Skeletal muscle tissue (tissue), 4 donors: ENCODE measurements around the gene TBRG4. TPM values are rescaled to one million over a fixed set of nuclear protein-coding genes. Genes with fewer than 3 reads are reported as not detected.

Experiments used
- H3K27ac ChIP-seq: one replicate; pipeline ENCODE4 v1.7.0; 2013; ENCODE audit warnings: mild to moderate bottlenecking, low read depth, low read length, inconsistent platforms
- H3K27me3 ChIP-seq, 3 donors: one replicate each; pipeline ENCODE4 v1.7.0; 2013; ENCODE audit warnings: low read length in 3 of 3; ENCODE audit not compliant: control insufficient read depth in 3 of 3, insufficient read depth in 3 of 3
- H3K36me3 ChIP-seq, 3 donors: one replicate each; pipeline ENCODE4 v1.7.0; 2013; ENCODE audit warnings: low read length in 3 of 3; ENCODE audit not compliant: control insufficient read depth in 3 of 3, insufficient read depth in 3 of 3
- H3K4me1 ChIP-seq, 3 donors: one replicate each; pipeline ENCODE4 v1.7.0; 2013; ENCODE audit warnings: low read length in 3 of 3, mild to moderate bottlenecking in 3 of 3; ENCODE audit not compliant: control insufficient read depth in 3 of 3, insufficient read depth in 3 of 3
- H3K4me3 ChIP-seq, 3 donors: one replicate each; pipeline ENCODE4 v1.7.0; 2013; ENCODE audit warnings: low read length in 3 of 3
- H3K9ac ChIP-seq, 3 donors: one replicate each; pipeline ENCODE4 v1.7.0; 2013; ENCODE audit warnings: low read length in 3 of 3, mild to moderate bottlenecking in 3 of 3, moderate library complexity in 2 of 3, low read depth in 1 of 3
- H3K9me3 ChIP-seq, 3 donors: one replicate each; pipeline ENCODE4 v1.7.0; 2013; ENCODE audit warnings: low read length in 3 of 3; ENCODE audit not compliant: control insufficient read depth in 3 of 3
- total RNA-seq: library from RNA; depleted of rRNA; stranded (reverse); fragments of >200 nt; gene quantifications from one replicate; pipeline ENCODE4 v1.2.3, GENCODE V29; 2014
- donor health status: Osteomylitis.

Gene TBRG4
- total RNA-seq, 1 donor from 2014 or later: 52.7 TPM

DNA sequence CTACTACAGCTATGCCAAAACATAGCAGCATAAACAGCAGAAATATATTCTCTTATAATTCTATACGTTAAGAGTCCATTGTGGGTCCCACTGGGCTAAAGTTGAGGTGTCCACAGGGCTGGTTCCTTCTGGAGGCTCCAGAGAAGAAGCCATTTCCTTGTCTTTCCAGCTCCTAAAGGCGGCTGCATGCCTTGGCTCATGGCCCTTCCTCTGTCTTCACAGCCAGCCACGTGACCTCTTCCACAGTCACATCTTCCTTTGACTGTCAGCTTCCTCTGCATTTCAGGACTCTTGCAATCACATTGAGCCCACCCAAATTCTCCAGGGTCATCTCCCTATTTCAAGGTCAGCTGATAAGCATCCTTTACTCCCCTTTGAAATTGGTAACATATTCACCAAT lies 40.0 kb downstream of the TBRG4 start:
- no peak overlapping the region for H3K27ac ChIP-seq
- no peaks in the 10 kb centered on the region for H3K4me1 ChIP-seq
- peaks cover 74 to 81% (median 75%) of the 10 kb centered on the region in 3 donors for H3K36me3 ChIP-seq
- no peaks in the 10 kb centered on the region for H3K27me3 ChIP-seq
- no peaks in the 10 kb centered on the region for H3K9me3 ChIP-seq
- no peak overlapping the region for H3K4me3 ChIP-seq
- no peak overlapping the region for H3K9ac ChIP-seq

GRCh38 chr7:45070254-45070642 lies 41.2 kb downstream of the TBRG4 start:
- no peaks in the 10 kb centered on the region for H3K27me3 ChIP-seq
- peaks cover 65 to 79% (median 67%) of the 10 kb centered on the region in 3 donors for H3K36me3 ChIP-seq
- no peak overlapping the region for H3K9ac ChIP-seq
- no peak overlapping the region for H3K27ac ChIP-seq
- H3K4me3 ChIP-seq: no peak overlapping the region
- H3K4me1 ChIP-seq: no peaks in the 10 kb centered on the region
- H3K9me3 ChIP-seq: no peaks in the 10 kb centered on the region

DNA sequence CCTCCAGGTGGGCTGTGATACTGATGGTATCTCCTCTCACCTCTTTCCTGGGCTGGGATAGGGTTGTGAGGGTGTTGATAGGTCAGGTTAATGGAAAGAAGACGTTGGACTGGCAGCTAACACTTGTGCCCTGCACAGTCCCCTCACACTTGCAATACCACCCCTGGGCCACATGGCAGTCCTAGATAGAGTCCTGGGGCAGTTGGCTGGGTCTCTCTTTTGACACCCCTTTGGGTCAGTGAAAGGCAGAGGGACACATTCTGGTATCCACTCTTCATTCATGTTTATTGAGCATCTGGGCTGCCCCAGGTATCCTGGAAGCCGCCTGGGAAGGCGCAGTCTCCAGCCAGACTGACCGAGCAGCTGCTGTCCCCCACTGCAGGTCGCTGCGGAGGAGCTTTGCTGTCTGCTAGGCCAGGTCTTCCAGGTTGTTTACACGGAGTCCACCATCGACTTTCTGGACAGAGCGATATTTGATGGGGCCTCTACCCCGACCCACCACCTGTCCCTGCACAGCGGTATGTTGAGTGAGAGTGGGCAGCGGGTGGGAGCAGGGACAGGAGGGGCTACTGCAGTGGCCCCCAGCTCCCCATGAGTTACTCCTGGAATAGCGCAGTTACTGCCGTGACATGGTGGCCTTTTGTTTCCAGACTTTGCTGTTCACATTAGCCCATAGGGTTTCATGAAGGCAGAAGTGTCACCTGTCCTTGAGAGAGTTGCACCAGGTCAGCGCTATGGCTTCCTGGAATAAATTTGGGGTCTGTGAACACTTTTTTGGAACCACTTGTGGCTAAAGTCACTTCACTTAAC lies 41.8 kb downstream of the TBRG4 start:
- Histone ChIP-seq H3K9ac (no peak overlapping the region), H3K27ac (no peak overlapping the region), H3K4me1 (no peaks in the 10 kb centered on the region), H3K9me3 (no peaks in the 10 kb centered on the region), H3K4me3 (no peak overlapping the region), H3K36me3 (peaks cover 66 to 78% (median 68%) of the 10 kb centered on the region in 3 donors), H3K27me3 (no peaks in the 10 kb centered on the region)

- H3K9ac ChIP-seq: no peak overlapping the region
- no peak overlapping the region for H3K27ac ChIP-seq
- H3K9me3 ChIP-seq: no peaks in the 10 kb centered on the region
- no peaks in the 10 kb centered on the region for H3K4me1 ChIP-seq
- peaks cover 64 to 78% (median 65%) of the 10 kb centered on the region in 3 donors for H3K36me3 ChIP-seq
- no peaks in the 10 kb centered on the region for H3K27me3 ChIP-seq
- no peak overlapping the region for H3K4me3 ChIP-seq
Observed at GRCh38 chr7:45068236-45069023, 43.1 kb downstream of the TBRG4 start.

GRCh38 chr7:45067582-45067981 lies 43.9 kb downstream of the TBRG4 start:
- H3K4me1 ChIP-seq: no peaks in the 10 kb centered on the region
- peaks cover 55 to 70% (median 58%) of the 10 kb centered on the region in 3 donors for H3K36me3 ChIP-seq
- H3K4me3 ChIP-seq: no peak overlapping the region
- H3K27me3 ChIP-seq: no peaks in the 10 kb centered on the region
- H3K27ac ChIP-seq: no peak overlapping the region
- H3K9me3 ChIP-seq: no peaks in the 10 kb centered on the region
- no peak overlapping the region for H3K9ac ChIP-seq

DNA sequence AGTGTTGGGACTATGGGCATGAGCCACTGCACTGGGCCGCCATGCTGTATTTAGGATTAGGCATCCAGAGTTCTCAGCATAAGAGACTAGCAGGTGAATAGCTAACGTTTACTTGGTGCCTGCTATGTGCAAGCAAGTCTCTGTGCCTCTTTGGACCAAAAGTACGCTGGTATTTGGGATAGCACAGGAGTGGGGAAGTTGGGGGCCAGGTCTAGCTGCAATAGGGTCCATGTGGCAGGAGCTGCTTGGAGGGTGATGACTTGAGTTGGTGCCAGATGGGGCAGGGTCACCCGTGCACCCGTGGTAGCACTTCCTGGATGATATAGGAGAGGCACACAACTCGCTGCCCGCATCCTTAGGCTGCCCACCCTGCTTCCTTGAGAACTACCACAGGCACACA lies 45.1 kb downstream of the TBRG4 start:
- H3K4me3 ChIP-seq: no peak overlapping the region
- H3K9ac ChIP-seq: no peak overlapping the region
- H3K36me3 ChIP-seq: peaks cover 45 to 58% (median 48%) of the 10 kb centered on the region in 3 donors
- no peaks in the 10 kb centered on the region for H3K27me3 ChIP-seq
- H3K27ac ChIP-seq: no peak overlapping the region
- H3K9me3 ChIP-seq: no peaks in the 10 kb centered on the region
- no peaks in the 10 kb centered on the region for H3K4me1 ChIP-seq

DNA sequence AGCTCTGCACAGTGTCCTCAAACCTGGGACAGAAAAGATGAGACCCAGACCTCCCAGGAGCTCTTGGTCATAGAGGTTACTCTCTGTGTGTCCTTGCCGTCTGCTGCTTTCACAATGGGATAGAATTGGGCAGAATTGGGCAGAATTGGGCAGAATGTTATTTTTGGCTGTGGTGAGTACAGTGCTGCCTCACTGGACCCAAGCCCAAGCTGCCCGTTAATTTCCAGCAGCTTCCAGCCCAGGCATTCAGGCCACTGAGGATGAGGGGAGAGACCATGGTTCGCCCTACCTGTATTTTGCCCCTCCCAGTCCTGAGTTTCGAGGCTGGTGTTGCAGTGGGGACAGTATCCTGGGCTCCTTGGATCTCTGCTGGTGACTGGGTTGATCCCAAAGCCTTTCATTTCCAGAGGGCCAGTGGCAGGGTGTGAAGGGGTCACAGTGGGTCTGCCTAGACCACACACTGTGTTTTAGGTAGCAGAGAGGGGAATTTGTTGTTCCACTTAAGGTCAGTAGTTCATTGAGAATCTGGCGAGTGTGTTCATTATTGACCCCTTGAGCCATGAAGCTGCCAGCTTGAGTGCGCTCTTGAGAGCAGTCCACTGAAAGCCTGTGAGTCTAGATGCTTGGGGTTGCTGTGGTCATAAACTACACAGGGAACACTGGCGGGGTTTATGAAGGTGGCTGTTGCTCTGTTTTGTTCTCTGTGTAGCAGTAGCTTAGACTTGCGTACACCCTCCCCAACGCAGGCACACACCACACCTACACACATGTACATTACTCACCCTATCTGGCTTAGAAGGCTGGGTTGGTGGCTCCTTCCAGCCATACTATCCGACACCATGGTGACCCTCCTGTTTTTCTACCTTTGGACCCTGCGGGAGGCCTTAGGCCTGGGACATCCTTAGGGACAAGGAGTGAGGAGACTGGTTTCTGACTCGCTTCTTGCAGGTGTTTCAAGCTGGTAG lies 46.2 kb downstream of the TBRG4 start:
- H3K27ac ChIP-seq: no peak overlapping the region
- H3K9ac ChIP-seq: no peak overlapping the region
- H3K36me3 ChIP-seq: peaks cover 37 to 55% (median 42%) of the 10 kb centered on the region in 3 donors
- no peak overlapping the region for H3K4me3 ChIP-seq
- H3K27me3 ChIP-seq: no peaks in the 10 kb centered on the region
- no peaks in the 10 kb centered on the region for H3K9me3 ChIP-seq
- H3K4me1 ChIP-seq: no peaks in the 10 kb centered on the region

DNA sequence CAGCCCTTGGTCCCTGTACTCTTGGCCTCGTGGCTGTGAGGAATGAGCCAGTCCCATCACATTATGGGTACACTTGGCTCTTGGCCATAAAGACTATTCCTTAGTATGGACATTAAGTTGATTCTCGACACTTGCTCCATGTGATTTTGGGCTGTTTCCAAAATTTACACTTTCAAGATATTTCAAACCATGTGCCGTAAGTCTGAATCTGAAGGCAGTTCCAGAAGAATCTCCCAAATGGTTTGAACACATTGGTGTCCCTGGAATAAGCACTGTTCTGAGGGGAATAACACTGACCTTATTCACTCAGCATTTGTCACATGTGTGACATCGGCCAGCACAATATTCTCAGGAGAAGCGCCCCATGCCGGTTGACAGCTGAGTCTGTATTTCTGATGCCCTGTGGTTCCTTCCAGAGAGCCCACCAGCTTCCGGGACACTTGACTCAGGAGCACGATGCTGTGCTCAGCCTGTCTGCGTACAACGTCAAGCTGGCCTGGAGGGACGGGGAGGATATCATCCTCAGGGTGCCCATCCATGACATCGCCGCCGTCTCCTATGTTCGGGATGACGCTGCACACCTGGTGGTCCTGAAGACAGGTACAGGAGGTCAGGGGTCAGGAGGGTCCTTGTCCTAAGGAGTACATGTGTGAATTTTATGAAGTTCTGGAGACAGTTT lies 47.3 kb downstream of the TBRG4 start:
- Histone ChIP-seq H3K9me3 (no peaks in the 10 kb centered on the region), H3K4me3 (no peak overlapping the region), H3K27me3 (no peaks in the 10 kb centered on the region), H3K36me3 (peaks cover 31 to 44% (median 31%) of the 10 kb centered on the region in 3 donors), H3K27ac (no peak overlapping the region), H3K9ac (no peak overlapping the region), H3K4me1 (no peaks in the 10 kb centered on the region)

DNA sequence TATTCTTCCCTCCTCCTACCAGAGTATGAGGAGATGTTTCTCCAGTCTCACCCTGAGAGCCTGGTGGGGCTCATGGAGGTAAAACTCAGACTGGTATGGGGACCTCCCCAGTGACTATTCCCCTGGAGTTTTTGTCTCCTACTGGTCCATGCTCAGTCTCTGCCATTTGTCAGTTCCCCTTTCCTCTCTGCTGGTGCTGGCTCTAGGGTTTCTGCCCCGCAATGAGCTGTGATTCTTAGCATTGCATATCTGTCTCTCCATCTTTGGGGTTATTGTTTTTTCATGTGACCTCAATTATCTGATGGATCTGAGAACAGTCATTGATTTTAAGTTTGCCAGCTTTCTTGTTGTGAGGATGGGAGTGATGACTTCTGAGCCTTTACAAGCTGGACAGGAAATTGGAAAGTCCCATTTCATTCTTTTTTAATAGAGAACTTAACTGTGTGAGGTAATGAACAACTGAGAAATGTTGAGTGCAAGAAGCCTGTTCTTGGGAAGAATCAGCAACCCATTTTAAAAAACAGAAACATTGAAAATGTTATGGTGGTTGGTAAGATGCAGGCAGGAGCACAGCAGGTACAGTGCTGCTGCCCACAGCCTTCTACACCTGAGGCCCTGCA lies 49.6 kb downstream of the TBRG4 start:
- Histone ChIP-seq H3K27ac (no peak overlapping the region), H3K4me1 (no peaks in the 10 kb centered on the region), H3K9me3 (no peaks in the 10 kb centered on the region), H3K9ac (no peak overlapping the region), H3K4me3 (no peak overlapping the region), H3K36me3 (peaks cover 18 to 30% (median 19%) of the 10 kb centered on the region in 3 donors), H3K27me3 (no peaks in the 10 kb centered on the region)
